SHP77 (cell line): ENCODE data around the gene CCM2.

ENCODE experiments used
- DNase-seq, 2 experiments: peaks; one replicate each; lab custom pipeline; 2025; lab: John Stamatoyannopoulos, UW

The CCM2 gene

GRCh38 chr7:45035371-45035770 is 35.4 kb downstream of the CCM2 start:
- no peak for DNase-seq

DNA sequence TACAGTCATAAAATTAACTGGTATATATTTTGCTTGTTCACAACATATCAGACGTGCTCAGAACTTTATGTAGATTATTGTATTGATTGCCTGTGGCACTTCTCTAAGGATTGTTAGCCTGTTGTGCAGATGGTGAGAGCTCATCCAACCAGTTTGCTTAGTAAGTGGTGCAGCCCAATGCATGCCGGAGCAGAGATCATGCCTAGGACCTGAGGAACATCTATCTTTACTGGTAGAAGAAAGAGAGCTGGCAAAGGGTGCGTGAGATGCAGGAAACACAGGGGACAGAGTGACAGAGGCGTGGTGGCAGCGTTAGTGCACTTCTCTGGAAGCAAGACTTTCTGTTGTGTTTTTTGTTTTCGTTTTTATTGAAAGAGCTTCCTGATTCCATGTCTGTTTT is 35.9 kb downstream of the CCM2 start:
- DNase-seq = no peak

GRCh38 chr7:45036317-45036716 is 36.3 kb downstream of the CCM2 start:
- no peak for DNase-seq

DNA sequence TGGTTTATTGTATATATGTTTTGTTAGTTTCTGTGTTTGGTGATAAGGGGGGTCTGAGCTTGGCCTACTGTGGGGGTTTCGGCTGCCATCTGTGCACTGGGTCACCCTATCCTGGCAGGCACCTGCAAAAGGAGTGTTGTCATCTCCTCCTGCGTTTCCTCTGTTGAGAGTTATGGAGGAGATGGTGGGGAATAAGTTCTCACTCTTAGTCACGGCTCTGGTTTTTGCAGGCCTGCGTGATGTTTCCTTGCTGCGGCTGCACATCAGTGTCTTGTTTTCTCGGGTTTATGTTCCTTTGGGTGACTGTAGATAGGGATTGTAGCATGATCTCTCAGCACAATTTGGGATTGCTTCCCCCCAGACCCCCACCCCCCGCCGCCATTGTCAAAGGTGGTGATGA is 36.8 kb downstream of the CCM2 start:
- DNase-seq = no peak

- no peak for DNase-seq
These were observed 37.9 kb downstream of the CCM2 start for GRCh38 chr7:45037876-45038275.

GRCh38 chr7:45039106-45039505 is 39.1 kb downstream of the CCM2 start:
- no peak for DNase-seq

DNA sequence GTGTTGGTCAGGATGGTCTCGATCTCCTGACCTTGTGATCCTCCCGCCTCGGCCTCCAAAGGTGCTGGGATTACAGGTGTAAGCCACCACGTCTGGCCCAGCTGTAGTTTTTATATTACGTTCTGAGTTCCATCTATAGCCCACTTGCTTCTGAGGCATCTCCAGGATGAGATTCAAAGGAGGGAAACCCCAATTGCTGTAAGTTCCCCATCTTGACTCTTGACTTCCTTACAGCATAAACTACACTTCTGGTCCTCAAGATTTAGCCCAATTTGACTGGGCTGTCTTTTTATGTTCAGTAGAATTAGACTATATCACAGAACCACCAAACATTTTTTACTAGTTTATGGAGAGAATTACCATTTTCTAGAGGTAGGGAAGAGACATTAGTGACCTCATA is 44.3 kb downstream of the CCM2 start:
- DNase-seq = no peak

- no peak for DNase-seq
These were observed 48.7 kb downstream of the CCM2 start for GRCh38 chr7:45048748-45049147.

DNA sequence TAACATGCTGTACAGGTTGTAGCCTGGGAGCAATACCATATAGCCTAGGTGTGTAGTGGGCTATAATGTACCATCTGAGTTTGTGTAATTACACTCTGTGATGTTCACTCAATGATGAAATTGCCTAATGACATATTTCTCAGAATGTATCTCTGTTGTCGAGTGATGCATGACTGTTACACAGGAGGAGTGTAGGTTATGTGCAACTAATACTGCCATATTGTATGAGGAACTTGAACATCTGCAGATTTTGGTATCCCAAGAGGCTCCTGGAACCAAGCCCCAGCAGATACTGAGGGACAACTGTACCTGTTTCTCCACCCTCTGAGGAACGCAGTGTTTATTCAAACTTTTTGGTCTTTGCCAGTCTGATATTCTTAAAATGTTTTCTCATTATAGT is 50.2 kb downstream of the CCM2 start:
- no peak for DNase-seq

DNA sequence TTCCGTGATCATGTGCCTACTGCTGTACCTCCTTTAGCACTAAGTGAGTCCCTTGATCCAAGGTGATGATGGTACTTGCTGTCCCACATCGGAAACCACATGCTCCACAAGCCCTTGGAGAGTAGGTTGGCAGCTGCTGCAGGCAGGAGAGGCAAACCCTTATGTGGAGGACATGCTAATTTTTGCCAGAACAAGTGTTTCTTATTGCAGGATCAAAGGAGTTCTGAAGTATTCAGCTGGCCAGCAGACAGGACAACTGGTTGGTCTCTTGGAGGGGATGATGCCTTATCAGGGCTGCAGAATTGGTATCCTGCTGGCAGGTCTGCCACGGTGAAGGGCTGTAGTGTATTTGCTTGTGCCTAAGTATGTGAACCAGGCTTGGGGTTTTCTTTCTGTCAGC is 52.0 kb downstream of the CCM2 start:
- no peak for DNase-seq

DNA sequence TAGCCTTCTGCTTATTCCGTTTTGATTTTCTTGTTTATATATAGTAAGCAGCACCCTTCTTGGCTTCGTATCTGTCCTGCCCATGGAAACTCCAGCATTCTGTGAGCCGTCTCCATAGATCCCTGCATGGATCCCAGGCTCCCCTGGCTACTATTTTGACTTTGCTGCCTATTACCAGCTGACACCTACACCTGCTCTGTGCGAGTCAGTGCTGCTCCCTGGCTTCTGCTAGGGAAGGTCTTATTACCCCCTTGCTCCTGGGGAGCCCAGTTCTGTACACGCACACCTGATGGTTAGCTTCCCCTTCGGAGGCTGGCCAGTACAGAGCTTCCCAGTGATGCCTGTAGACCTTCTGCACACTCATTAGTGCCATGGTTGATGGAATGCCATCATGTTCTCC is 53.4 kb downstream of the CCM2 start:
- no peak for DNase-seq

DNA sequence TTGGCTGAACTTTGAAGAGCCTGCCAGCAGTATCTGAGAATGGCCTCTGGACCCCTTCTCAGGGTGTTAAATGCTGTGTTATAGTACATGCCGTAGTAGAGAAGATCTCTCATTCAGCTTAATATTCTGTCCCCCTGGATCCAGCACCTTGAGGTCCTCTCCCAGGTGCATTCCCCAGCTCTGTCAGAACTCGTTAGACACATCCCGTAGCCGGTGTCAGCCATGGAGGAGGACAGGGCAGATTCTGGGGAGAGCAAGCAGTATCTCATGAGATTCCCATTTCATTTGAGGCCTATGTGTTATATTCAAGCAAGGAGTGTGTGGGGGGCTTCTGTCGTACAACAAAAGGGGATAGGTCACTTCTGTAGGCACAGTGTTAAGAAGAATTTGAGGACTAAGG is 53.9 kb downstream of the CCM2 start:
- no peak for DNase-seq

DNA sequence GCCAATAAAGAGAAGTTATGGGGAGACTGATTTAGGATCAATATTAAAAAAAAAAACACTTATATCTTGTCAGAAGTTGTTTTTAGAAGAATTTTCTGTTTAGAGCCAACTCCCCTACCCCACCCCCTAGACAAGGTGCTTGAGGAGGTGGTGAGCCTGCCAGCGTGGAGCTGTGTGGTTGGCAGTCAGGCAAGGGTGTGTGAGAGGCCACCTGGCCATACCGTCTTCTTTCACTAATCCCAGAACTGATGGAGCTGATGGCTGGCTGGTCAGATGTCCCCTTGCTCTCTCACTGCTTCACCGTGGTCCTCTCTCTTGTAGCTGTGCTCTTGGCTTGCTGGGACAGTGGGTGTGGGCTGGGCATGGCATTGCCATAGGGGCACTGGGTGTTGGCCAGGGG is 54.4 kb downstream of the CCM2 start:
- no peak for DNase-seq

DNA sequence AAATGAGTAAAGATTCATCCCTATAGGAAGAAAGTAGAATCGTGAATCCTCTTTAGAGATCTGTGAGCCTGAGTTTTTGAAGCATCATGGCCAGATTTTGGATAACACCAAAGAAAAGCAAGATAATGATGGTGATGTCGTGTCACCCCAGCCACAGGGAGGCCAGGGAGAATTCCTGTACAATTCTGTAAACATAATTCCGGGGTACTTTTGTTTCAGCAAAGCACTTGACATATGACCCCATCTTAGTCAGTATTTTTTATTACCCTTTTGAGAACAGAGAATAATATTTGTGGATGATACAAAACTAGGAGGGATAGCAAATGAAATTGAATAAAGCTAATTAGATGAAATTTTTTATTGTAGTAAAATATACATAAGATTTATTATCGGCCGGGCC is 55.0 kb downstream of the CCM2 start:
- DNase-seq = no peak

GRCh38 chr7:45055594-45056219 is 55.7 kb downstream of the CCM2 start:
- DNase-seq = no peak

GRCh38 chr7:45057878-45058277 is 57.9 kb downstream of the CCM2 start:
- DNase-seq = no peak

DNA sequence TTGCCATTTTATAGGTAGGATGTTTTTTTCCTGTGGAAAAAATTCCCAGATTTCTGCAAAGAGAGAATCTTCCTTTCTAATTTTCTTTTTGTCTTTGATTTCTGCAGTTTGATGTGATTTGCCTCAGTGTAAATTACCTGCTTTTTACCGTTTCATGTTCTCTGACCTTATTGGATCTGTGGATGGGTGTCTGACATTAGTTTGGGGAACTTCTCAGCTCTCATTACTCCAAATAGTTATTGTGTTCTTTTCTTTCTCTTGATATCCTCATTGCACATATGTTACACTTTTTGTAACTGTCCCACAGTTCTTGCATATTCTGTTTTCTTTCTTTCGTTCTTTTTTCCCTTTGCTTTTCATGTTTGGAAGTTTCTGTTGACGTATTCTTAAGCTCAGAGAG is 60.3 kb downstream of the CCM2 start:
- DNase-seq = no peak

DNA sequence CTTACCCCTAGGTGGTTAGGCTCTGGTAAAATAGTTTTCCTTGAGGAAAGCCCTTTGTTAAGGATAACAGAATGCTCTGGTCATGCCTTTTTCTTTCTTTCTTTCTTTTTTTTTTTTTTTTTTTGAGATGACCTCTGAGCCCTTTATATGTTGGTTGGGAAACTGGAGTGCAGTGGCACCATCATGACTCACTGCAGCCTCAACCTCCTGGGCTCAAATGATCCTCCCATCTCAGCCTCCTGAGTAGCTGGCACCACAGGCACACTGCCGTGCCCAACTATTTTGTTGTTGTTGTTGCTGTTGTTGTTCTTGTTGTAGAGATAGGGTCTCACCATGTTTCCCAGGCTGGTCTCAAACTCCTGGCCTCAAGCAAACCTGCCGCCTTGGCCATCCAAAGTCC is 61.4 kb downstream of the CCM2 start:
- no peak for DNase-seq

GRCh38 chr7:45061806-45062425 is 61.9 kb downstream of the CCM2 start:
- DNase-seq = no peak

- no peak for DNase-seq
These were observed 64.2 kb downstream of the CCM2 start for GRCh38 chr7:45064047-45064725.

DNA sequence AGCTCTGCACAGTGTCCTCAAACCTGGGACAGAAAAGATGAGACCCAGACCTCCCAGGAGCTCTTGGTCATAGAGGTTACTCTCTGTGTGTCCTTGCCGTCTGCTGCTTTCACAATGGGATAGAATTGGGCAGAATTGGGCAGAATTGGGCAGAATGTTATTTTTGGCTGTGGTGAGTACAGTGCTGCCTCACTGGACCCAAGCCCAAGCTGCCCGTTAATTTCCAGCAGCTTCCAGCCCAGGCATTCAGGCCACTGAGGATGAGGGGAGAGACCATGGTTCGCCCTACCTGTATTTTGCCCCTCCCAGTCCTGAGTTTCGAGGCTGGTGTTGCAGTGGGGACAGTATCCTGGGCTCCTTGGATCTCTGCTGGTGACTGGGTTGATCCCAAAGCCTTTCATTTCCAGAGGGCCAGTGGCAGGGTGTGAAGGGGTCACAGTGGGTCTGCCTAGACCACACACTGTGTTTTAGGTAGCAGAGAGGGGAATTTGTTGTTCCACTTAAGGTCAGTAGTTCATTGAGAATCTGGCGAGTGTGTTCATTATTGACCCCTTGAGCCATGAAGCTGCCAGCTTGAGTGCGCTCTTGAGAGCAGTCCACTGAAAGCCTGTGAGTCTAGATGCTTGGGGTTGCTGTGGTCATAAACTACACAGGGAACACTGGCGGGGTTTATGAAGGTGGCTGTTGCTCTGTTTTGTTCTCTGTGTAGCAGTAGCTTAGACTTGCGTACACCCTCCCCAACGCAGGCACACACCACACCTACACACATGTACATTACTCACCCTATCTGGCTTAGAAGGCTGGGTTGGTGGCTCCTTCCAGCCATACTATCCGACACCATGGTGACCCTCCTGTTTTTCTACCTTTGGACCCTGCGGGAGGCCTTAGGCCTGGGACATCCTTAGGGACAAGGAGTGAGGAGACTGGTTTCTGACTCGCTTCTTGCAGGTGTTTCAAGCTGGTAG is 65.3 kb downstream of the CCM2 start:
- no peak for DNase-seq

- DNase-seq = no peak
These were observed 66.4 kb downstream of the CCM2 start for GRCh38 chr7:45066409-45066808.

DNA sequence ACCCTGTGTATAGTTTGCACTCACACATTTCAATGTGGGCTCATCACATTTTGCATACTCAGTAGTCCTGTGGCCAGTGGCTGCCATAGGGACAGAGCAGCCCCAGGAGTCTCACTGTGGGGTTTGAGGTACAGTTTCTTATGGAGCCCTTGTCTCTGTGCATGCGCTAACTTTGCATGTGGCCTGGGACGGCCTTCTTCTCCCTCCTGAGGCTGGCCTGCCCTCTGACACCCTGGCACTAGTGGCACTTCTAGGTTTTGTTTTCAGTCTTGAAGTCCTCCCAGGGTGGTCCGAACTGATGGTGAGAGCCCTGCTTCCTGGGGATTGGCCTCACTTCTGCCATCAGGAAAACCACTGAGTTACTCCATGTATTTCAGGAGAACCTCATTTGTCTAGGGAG is 67.6 kb downstream of the CCM2 start:
- DNase-seq = no peak
